GM12878 (cell line): ENCODE results near the gene SPINK5. TPM values are rescaled to one million over a fixed set of nuclear protein-coding genes. Genes with fewer than 3 reads are reported as not detected.
A peak's percentile ranks its signal among the peaks of the same experiment; 100 is the strongest.

Source experiments
- ATAC-seq: fragments of 200-7000 bp; cut with Tn5 transposase; 3 replicates; pipeline ENCODE4 v1.9.1; 2020; ENCODE audit warnings: mild to moderate bottlenecking, moderate library complexity
- BruUV-seq: library from RNA; stranded (reverse); fragments of 400-500 nt; replicated peaks from 2 replicates; lab custom pipeline; 2021; lab: Mats Ljungman, UMichigan
- CTCF ChIA-PET: fragments of 300-600 bp; sonication (Branson Sonifier 250); formaldehyde crosslinking; extraction: SDS; loops from one replicate; lab custom pipeline; 2021; ENCODE audit warnings: inconsistent platforms; lab: Yijun Ruan, JAX
- POLR2A ChIA-PET: fragments of 350-600 bp; formaldehyde crosslinking; extraction: SDS; loops from one replicate; lab custom pipeline; 2021; ENCODE audit warnings: inconsistent platforms; lab: Charles Lee
- RAD21 ChIA-PET: fragments of 300-600 bp; sonication (Branson Sonifier 250); formaldehyde crosslinking; loops from one replicate; lab custom pipeline; 2023; ENCODE audit warnings: antibody characterized with exemption; ENCODE audit not compliant: unreplicated experiment; lab: Charles Lee
- SMC1A ChIA-PET: fragments of 300-600 bp; sonication (Branson Sonifier 250); formaldehyde crosslinking; loops from one replicate; lab custom pipeline; 2023; ENCODE audit not compliant: unreplicated experiment, uncharacterized antibody; lab: Charles Lee
- DNase-seq: peaks from one replicate; pipeline ENCODE4 v3.0.0-alpha.2; 2011; ENCODE audit warnings: low read depth, low spot score
- FAIRE-seq: peaks from 3 replicates; lab custom pipeline; 2011; peaks lifted over from hg19 to GRCh38; lab: Jason Lieb, UNC
- H2AFZ ChIP-seq: 2 replicates; pipeline ENCODE4 v1.6.0; 2011; ENCODE audit warnings: low read depth, low read length, control low read depth; ENCODE audit not compliant: control insufficient read depth
- H3K27ac ChIP-seq: 2 replicates; pipeline ENCODE4 v1.5.1; 2011; ENCODE audit warnings: control low read depth; ENCODE audit not compliant: control insufficient read depth, insufficient read depth
- H3K27me3 ChIP-seq, 2 experiments: replicated peaks in 1 of 2; 2 replicates each; pipeline versions ENCODE4 v1.6.0 to v1.6.1; 2011; ENCODE audit warnings: low read length in 1 of 2; ENCODE audit not compliant: control insufficient read depth in 2 of 2, insufficient read depth in 2 of 2
- H3K36me3 ChIP-seq, 2 experiments: 2 replicates each; pipeline ENCODE4 v1.5.1; 2011; ENCODE audit warnings: low read length in 1 of 2; ENCODE audit not compliant: control insufficient read depth in 2 of 2, insufficient read depth in 2 of 2
- H3K4me1 ChIP-seq: 2 replicates; pipeline ENCODE4 v1.6.1; 2011; ENCODE audit warnings: mild to moderate bottlenecking, low read length, moderate library complexity, mixed read lengths; ENCODE audit not compliant: control insufficient read depth, insufficient read depth
- H3K4me2 ChIP-seq: 2 replicates; pipeline ENCODE4 v1.6.0; 2011; ENCODE audit warnings: control low read depth; ENCODE audit not compliant: control insufficient read depth, insufficient read depth
- H3K4me3 ChIP-seq: fragments of 200-600 bp; sonication (generic); 2 replicates; pipeline ENCODE4 v1.5.1; 2016
- H3K79me2 ChIP-seq: 2 replicates; pipeline ENCODE4 v1.6.0; 2011; ENCODE audit warnings: low read length; ENCODE audit not compliant: control insufficient read depth, insufficient read depth
- H3K9ac ChIP-seq: 2 replicates; pipeline ENCODE4 v1.8.0; 2011; ENCODE audit warnings: low read length, control low read depth, mixed read lengths; ENCODE audit not compliant: control insufficient read depth, insufficient read depth
- H3K9me3 ChIP-seq: replicated peaks from 3 replicates; pipeline ENCODE4 v1.5.1; 2011; ENCODE audit warnings: mild to moderate bottlenecking, low read length; ENCODE audit not compliant: control insufficient read depth, insufficient read depth
- H4K20me1 ChIP-seq: 2 replicates; pipeline ENCODE4 v1.6.0; 2011; ENCODE audit not compliant: control insufficient read depth, insufficient read depth
- JUNB ChIP-seq: IDR thresholded peaks from 2 replicates; pipeline ENCODE4 v1.6.1; 2016; ENCODE audit warnings: antibody characterized with exemption, mild to moderate bottlenecking
- PAX8 ChIP-seq: fragments of 450-650 bp; IDR thresholded peaks from 2 replicates; pipeline ENCODE4 v1.6.1; 2017; ENCODE audit warnings: mild to moderate bottlenecking, moderate library complexity
- PML ChIP-seq: IDR thresholded peaks from 2 replicates; pipeline ENCODE4 v1.6.1; 2012; ENCODE audit warnings: low read length, inconsistent platforms
- TARDBP ChIP-seq: IDR thresholded peaks from 2 replicates; pipeline ENCODE4 v1.6.1; 2016; ENCODE audit warnings: borderline replicate concordance
- WGBS: methylation state at CpG from one replicate; pipeline ENCODE4 v1.1.6; 2016; ENCODE audit warnings: low lambda C conversion rate; ENCODE audit not compliant: insufficient replicate concordance, insufficient coverage; ENCODE audit errors: missing lambda C conversion rate; 5-methylcytosine and 5-hydroxymethylcytosine counted together
- in situ Hi-C: fragments of 300-500 bp; cut with MboI; formaldehyde crosslinking; loops from 9 replicates; pipeline ENCODE4 v1.14.3; 2018; ENCODE audit warnings: mixed read lengths
- intact Hi-C: fragments of 100-400 bp; cut with micrococcal nuclease; formaldehyde crosslinking; loops from one replicate; pipeline ENCODE4 v1.14.2; 2022; ENCODE audit not compliant: unreplicated experiment
- polyA plus RNA-seq, 11 experiments: library from polyadenylated mRNA; depleted of rRNA in 4 of 11; unstranded in 6 of 11; stranded (reverse) in 5 of 11; fragments of >200 nt; fragmentation: Nextera tagmentation in 4 of 11; fragmentation: Illumina TruSeq in 1 of 11; extraction: Ambion mirVana in 4 of 11; extraction: Trizol in 1 of 11; gene quantifications; 1 replicate in 1 of 11; 2 replicates in 10 of 11; pipeline versions ENCODE4 v1.2.1 to v1.2.3, GENCODE V29; 2011 to 2016; ENCODE audit warnings: inconsistent platforms in 2 of 11, missing spikeins in 2 of 11, low read depth in 1 of 11
- total RNA-seq, 4 experiments: library from RNA; depleted of rRNA in 3 of 4; stranded (reverse); fragments of >200 nt in 3 of 4; fragmentation: Illumina TruSeq in 1 of 4; extraction: Trizol in 1 of 4; gene quantifications; 2 replicates each; pipeline versions ENCODE4 v1.2.1 to v1.2.3, GENCODE V29; 2013 to 2021

The SPINK5 gene
- total and polyA plus RNA-seq, 10 of the 15 experiments (the other 5 are each of a cell fraction or from before 2014, with no cell fraction given): 0.04 to 0.09 TPM; not detected in 8

GRCh38 chr5:148186248-148187003, 122.6 kb downstream of the SPINK5 start:
- SMC1A ChIA-PET: interaction anchor here (0.8 to 1.4 kb wide), 2 partner anchors 10 to 296 kb away, joined by 3 read pairs; no protein-coding TSS in a partner anchor
- no peak overlapping the region for H2AFZ ChIP-seq
- CTCF ChIA-PET: interaction anchor here (0.7 to 1.6 kb wide), 7 partner anchors 9 to 544 kb away, joined by 3 to 7 read pairs (median 3); no protein-coding TSS in a partner anchor
- no peak overlapping the region for H3K9ac ChIP-seq
- no peak overlapping the region for H3K27ac ChIP-seq
- peak; percentile 81 for ATAC-seq
- in situ Hi-C loops (loop anchor here (10.0 to 25.0 kb wide), 3 partner anchors 188 to 851 kb away; no protein-coding TSS in a partner anchor), intact Hi-C loops (loop anchor here (10.0 kb wide), 1 partner anchor 848 kb away; no protein-coding TSS in a partner anchor)
- no peaks in the 10 kb centered on the region for H3K36me3 ChIP-seq
- H3K27me3 ChIP-seq: no peaks in the 10 kb centered on the region
- WGBS: 6% methylated on average over 3 of the region's 3 CpGs
- H4K20me1 ChIP-seq: no peaks in the 10 kb centered on the region
- POLR2A ChIA-PET: no interaction called here
- H3K4me2 ChIP-seq: no peak overlapping the region
- TF ChIP-seq TARDBP (no peak), PML (no peak), JUNB (0 out of 2 replicates have a peak, but pooled peaks have one; percentile 15), PAX8 (no peak)
- no peak for FAIRE-seq
- RAD21 ChIA-PET: no interaction called here
- no peaks in the 10 kb centered on the region for H3K4me1 ChIP-seq
- H3K79me2 ChIP-seq: no peaks in the 10 kb centered on the region
- no peak for DNase-seq
- no peak overlapping the region for H3K4me3 ChIP-seq
- no TSS peak for BruUV-seq
- H3K9me3 ChIP-seq: no peaks in the 10 kb centered on the region

Other genes starting within 250 kb of the SPINK5 start
Only the 7 nearest of the 8 such genes appear.
- not detected in 2 replicates for gene SPINK1, start 232.3 kb upstream of the SPINK5 start, total RNA-seq (2014; rRNA removed)
- gene SPINK1, start 232.3 kb upstream of the SPINK5 start, total RNA-seq (2014; rRNA removed; fragmentation: Illumina TruSeq; extraction: Trizol): not detected in 2 replicates
- 2.8 and 3.6 TPM in 2 replicates for gene SPINK1, start 232.3 kb upstream of the SPINK5 start, total RNA-seq (2021)
- not detected in 2 replicates for gene SPINK1, start 232.3 kb upstream of the SPINK5 start, polyA plus RNA-seq (2011; rRNA removed)
- 1.2 TPM in 1 of 2 replicates, not detected in the other for gene SPINK1, start 232.3 kb upstream of the SPINK5 start, polyA plus RNA-seq (2014; fragmentation: Illumina TruSeq; extraction: Trizol)
- gene SPINK1, start 232.3 kb upstream of the SPINK5 start, polyA plus RNA-seq (2014; fragmentation: Nextera tagmentation; extraction: Ambion mirVana): not detected
- not detected in 2 replicates for gene SPINK1, start 232.3 kb upstream of the SPINK5 start, polyA plus RNA-seq (2014; rRNA removed)
- gene SPINK1, start 232.3 kb upstream of the SPINK5 start, polyA plus RNA-seq (2016; fragmentation: Nextera tagmentation; extraction: Ambion mirVana): not detected
- not detected in 2 replicates for gene SCGB3A2, start 185.3 kb upstream of the SPINK5 start, total RNA-seq (2014; rRNA removed)
- not detected in 2 replicates for gene SCGB3A2, start 185.3 kb upstream of the SPINK5 start, total RNA-seq (2014; rRNA removed; fragmentation: Illumina TruSeq; extraction: Trizol)
- gene SCGB3A2, start 185.3 kb upstream of the SPINK5 start, total RNA-seq (2021): not detected in 2 replicates
- gene SCGB3A2, start 185.3 kb upstream of the SPINK5 start, polyA plus RNA-seq (2011; rRNA removed): not detected in 2 replicates
- not detected in 2 replicates for gene SCGB3A2, start 185.3 kb upstream of the SPINK5 start, polyA plus RNA-seq (2014; fragmentation: Illumina TruSeq; extraction: Trizol)
- not detected for gene SCGB3A2, start 185.3 kb upstream of the SPINK5 start, polyA plus RNA-seq (2014; fragmentation: Nextera tagmentation; extraction: Ambion mirVana)
- not detected in 2 replicates for gene SCGB3A2, start 185.3 kb upstream of the SPINK5 start, polyA plus RNA-seq (2014; rRNA removed)
- under 1 TPM in 1 of 2 experiments, not detected in 1; 0.24 TPM for gene SCGB3A2, start 185.3 kb upstream of the SPINK5 start, polyA plus RNA-seq (2016; fragmentation: Nextera tagmentation; extraction: Ambion mirVana)
- gene C5orf46, start 157.4 kb upstream of the SPINK5 start, total RNA-seq (2014; rRNA removed): not detected in 2 replicates
- not detected in 2 replicates for gene C5orf46, start 157.4 kb upstream of the SPINK5 start, total RNA-seq (2014; rRNA removed; fragmentation: Illumina TruSeq; extraction: Trizol)
- gene C5orf46, start 157.4 kb upstream of the SPINK5 start, total RNA-seq (2021): not detected in 2 replicates
- gene C5orf46, start 157.4 kb upstream of the SPINK5 start, polyA plus RNA-seq (2011; rRNA removed): not detected in 2 replicates
- gene C5orf46, start 157.4 kb upstream of the SPINK5 start, polyA plus RNA-seq (2014; fragmentation: Illumina TruSeq; extraction: Trizol): not detected in 2 replicates
- not detected for gene C5orf46, start 157.4 kb upstream of the SPINK5 start, polyA plus RNA-seq (2014; fragmentation: Nextera tagmentation; extraction: Ambion mirVana)
- not detected in 2 replicates for gene C5orf46, start 157.4 kb upstream of the SPINK5 start, polyA plus RNA-seq (2014; rRNA removed)
- gene C5orf46, start 157.4 kb upstream of the SPINK5 start, polyA plus RNA-seq (2016; fragmentation: Nextera tagmentation; extraction: Ambion mirVana): not detected
- not detected in 2 replicates for gene SPINK14, start 104.6 kb downstream of the SPINK5 start, total RNA-seq (2014; rRNA removed)
- gene SPINK14, start 104.6 kb downstream of the SPINK5 start, total RNA-seq (2014; rRNA removed; fragmentation: Illumina TruSeq; extraction: Trizol): not detected in 2 replicates
- gene SPINK14, start 104.6 kb downstream of the SPINK5 start, total RNA-seq (2021): not detected in 2 replicates
- not detected in 2 replicates for gene SPINK14, start 104.6 kb downstream of the SPINK5 start, polyA plus RNA-seq (2011; rRNA removed)
- not detected in 2 replicates for gene SPINK14, start 104.6 kb downstream of the SPINK5 start, polyA plus RNA-seq (2014; fragmentation: Illumina TruSeq; extraction: Trizol)
- not detected for gene SPINK14, start 104.6 kb downstream of the SPINK5 start, polyA plus RNA-seq (2014; fragmentation: Nextera tagmentation; extraction: Ambion mirVana)
- not detected in 2 replicates for gene SPINK14, start 104.6 kb downstream of the SPINK5 start, polyA plus RNA-seq (2014; rRNA removed)
- gene SPINK14, start 104.6 kb downstream of the SPINK5 start, polyA plus RNA-seq (2016; fragmentation: Nextera tagmentation; extraction: Ambion mirVana): not detected
- not detected in 2 replicates for gene SPINK6, start 139.1 kb downstream of the SPINK5 start, total RNA-seq (2014; rRNA removed)
- gene SPINK6, start 139.1 kb downstream of the SPINK5 start, total RNA-seq (2014; rRNA removed; fragmentation: Illumina TruSeq; extraction: Trizol): not detected in 2 replicates
- not detected in 2 replicates for gene SPINK6, start 139.1 kb downstream of the SPINK5 start, total RNA-seq (2021)
- not detected in 2 replicates for gene SPINK6, start 139.1 kb downstream of the SPINK5 start, polyA plus RNA-seq (2011; rRNA removed)
- not detected in 2 replicates for gene SPINK6, start 139.1 kb downstream of the SPINK5 start, polyA plus RNA-seq (2014; fragmentation: Illumina TruSeq; extraction: Trizol)
- not detected for gene SPINK6, start 139.1 kb downstream of the SPINK5 start, polyA plus RNA-seq (2014; fragmentation: Nextera tagmentation; extraction: Ambion mirVana)
- not detected in 2 replicates for gene SPINK6, start 139.1 kb downstream of the SPINK5 start, polyA plus RNA-seq (2014; rRNA removed)
- not detected for gene SPINK6, start 139.1 kb downstream of the SPINK5 start, polyA plus RNA-seq (2016; fragmentation: Nextera tagmentation; extraction: Ambion mirVana)
- not detected in 2 replicates for gene MARCOL, start 174.5 kb downstream of the SPINK5 start, total RNA-seq (2014; rRNA removed)
- not detected in 2 replicates for gene MARCOL, start 174.5 kb downstream of the SPINK5 start, total RNA-seq (2014; rRNA removed; fragmentation: Illumina TruSeq; extraction: Trizol)
- gene MARCOL, start 174.5 kb downstream of the SPINK5 start, total RNA-seq (2021): not detected in 2 replicates
- gene MARCOL, start 174.5 kb downstream of the SPINK5 start, polyA plus RNA-seq (2011; rRNA removed): 1.4 and 1.7 TPM in 2 replicates
- not detected in 2 replicates for gene MARCOL, start 174.5 kb downstream of the SPINK5 start, polyA plus RNA-seq (2014; fragmentation: Illumina TruSeq; extraction: Trizol)
- gene MARCOL, start 174.5 kb downstream of the SPINK5 start, polyA plus RNA-seq (2014; fragmentation: Nextera tagmentation; extraction: Ambion mirVana): not detected
- not detected in 2 replicates for gene MARCOL, start 174.5 kb downstream of the SPINK5 start, polyA plus RNA-seq (2014; rRNA removed)
- gene MARCOL, start 174.5 kb downstream of the SPINK5 start, polyA plus RNA-seq (2016; fragmentation: Nextera tagmentation; extraction: Ambion mirVana): not detected
- not detected in 2 replicates for gene SPINK13, start 204.8 kb downstream of the SPINK5 start, total RNA-seq (2014; rRNA removed)
- gene SPINK13, start 204.8 kb downstream of the SPINK5 start, total RNA-seq (2014; rRNA removed; fragmentation: Illumina TruSeq; extraction: Trizol): not detected in 2 replicates
- gene SPINK13, start 204.8 kb downstream of the SPINK5 start, total RNA-seq (2021): not detected in 2 replicates
- 0.16 and 0.55 TPM in 2 replicates for gene SPINK13, start 204.8 kb downstream of the SPINK5 start, polyA plus RNA-seq (2011; rRNA removed)
- gene SPINK13, start 204.8 kb downstream of the SPINK5 start, polyA plus RNA-seq (2014; fragmentation: Illumina TruSeq; extraction: Trizol): not detected in 2 replicates
- under 1 TPM in 1 of 2 experiments, not detected in 1; 0.15 TPM for gene SPINK13, start 204.8 kb downstream of the SPINK5 start, polyA plus RNA-seq (2014; fragmentation: Nextera tagmentation; extraction: Ambion mirVana)
- gene SPINK13, start 204.8 kb downstream of the SPINK5 start, polyA plus RNA-seq (2014; rRNA removed): 0.51 TPM in 1 of 2 replicates, not detected in the other
- not detected for gene SPINK13, start 204.8 kb downstream of the SPINK5 start, polyA plus RNA-seq (2016; fragmentation: Nextera tagmentation; extraction: Ambion mirVana)